ENCODE data around the gene FEM1A.
"Not testable (repeated sequence)": the region's sequence is repeated elsewhere in the genome, so short reads cannot be mapped to it uniquely, and the experiment has no call there.

The FEM1A gene

DNA sequence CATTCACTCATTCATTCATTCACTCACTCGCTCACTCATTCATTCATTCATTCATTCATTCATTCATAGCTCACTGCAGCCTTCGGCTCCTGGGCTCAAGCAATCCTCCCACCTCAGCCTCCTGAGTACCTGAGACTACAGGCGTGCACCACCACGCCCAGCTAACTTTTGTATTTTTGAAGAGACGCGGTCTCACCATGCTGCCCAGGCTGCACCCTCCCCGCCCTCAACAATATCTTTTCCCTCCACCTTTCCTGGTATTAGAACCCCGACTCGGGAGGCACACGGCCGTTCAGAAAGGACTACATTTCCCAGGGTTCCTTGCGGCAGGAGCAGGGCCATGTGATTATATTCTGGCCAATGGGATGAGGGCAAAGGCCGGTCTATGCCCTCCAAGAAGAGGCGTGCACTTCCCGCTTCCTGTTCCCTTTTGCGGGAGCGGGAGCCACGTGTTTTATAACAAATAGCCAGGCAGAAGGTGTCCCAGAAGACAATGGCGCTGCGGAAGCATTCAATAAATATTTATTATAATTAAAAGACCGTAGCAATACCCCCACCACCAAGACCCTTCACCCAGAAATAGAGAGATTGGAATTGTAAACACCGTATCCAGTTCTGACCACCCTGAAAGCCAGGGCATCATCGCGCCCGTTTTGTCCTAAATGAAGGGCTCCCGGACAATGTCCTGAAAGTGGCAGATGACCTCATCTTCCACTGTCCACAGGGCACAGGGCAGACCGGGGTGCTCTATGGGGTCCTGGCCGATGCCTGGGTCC lies 24.1 kb downstream of the FEM1A start:
- FAIRE-seq = peak; percentile 90

GRCh38 chr19:4816202-4816949 lies 24.8 kb downstream of the FEM1A start:
- FAIRE-seq = no peak

GRCh38 chr19:4816950-4817278 lies 25.4 kb downstream of the FEM1A start:
- no peak for FAIRE-seq

DNA sequence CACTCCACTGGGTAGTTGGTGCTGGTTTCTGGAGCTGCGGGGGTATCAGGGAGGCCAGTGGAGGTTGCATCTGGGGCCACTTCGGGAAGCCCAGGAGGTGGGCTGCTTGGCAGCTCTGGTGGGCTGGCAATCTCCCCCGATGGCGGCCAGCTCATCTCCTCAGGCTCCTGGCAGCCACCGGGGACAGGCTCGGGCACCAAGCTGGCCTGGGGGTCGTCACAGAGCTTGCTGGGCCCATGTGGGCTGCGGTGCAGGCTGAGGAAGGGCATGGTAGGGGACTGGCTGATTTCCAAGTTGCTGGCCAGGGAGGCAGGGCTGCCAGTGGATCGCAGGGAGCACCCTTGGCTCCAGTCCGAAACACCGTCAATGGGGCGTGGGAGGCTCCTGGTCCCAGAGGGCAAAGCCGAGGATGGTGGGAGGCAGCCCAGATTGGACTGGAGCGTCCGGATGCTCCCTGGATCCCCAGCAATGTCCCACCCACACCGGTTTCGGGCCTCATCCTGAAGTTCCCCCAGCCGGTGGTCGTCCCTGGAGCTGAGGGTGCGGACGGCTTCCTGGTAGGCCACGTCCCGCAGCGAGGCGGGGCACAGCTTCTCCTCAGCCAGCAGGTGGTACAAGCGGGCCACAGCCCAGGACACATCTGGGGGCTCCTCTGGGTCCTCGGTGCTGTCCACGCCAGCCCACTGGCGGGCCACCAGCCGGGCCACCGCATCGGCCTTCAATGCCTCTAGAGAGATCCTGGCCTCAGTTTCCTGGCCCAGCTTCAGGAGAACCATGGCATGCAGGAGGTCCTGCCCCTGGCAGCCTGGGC lies 26.1 kb downstream of the FEM1A start:
- no peak for FAIRE-seq

- FAIRE-seq = no peak
Measured at GRCh38 chr19:4821265-4821664, 29.7 kb downstream of the FEM1A start.

DNA sequence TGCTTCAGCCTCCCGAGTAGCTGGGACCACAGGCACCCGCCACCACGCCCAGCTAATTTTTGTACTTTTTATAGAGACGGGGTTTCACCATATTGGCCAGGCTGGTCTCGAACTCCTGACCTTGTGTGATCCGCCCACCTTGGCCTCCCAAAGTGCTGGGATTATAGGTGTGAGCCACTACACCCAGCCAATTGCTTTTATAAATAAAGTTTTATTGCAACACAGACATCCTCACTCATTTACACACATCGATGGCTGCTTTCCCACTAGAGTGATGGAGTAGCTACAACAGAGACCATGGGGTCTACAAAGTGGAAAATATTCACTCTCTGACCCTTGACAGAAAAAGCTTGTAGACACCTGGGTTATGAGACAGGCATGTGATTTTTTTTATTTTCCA lies 30.8 kb downstream of the FEM1A start:
- FAIRE-seq = not testable (repeated sequence)

DNA sequence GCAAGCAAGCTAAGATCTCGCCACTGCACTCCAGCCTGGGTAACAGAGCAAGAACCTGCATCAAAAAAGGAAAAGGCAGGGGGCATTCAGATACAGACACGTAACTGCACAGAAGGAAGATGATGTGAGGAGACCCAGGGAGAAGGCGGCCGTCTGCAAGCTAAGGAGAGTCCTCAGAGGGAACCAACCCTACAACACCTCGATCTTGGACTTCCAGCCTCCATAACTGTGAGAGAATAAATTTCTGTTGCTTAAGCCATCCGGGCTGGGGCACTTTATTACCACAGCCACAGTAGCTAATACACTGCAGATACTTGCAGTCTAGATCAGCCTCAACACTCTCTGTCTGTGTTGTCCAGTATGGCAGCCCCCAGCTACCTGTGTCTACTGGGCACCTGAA lies 32.0 kb downstream of the FEM1A start:
- no peak for FAIRE-seq

DNA sequence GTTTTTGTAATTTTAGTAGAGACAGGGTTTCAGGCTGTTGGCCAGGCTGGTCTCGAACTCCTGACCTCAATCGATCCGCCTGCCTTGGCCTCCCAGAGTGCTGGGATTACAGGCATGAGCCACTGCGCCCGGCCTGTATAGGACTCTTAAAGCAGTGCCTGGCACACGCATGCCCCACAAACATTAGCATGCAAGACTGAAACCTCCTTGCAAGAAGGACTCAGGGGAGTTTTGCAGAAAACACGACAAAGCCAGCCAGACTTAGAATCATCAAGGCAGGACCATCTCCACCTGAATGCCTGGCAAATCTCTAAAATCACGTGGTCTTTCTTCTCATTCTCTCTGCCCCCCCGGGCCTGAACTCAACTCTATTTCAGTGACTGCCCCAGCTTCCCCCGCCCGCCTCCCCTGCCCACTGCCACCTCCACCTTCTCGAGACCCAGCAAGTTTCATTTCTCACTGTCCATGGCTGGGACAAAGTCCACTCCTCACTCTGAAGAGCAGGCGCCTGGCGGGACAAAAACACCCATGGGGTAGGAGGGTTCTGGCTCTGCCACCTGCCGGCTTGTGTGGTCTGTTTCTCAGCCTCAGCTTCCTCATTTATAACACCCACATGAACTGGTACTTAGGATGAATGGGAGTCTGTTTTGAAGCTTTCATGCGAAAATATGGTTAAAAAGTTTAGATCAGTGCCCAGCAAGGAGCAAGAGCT lies 37.6 kb downstream of the FEM1A start:
- no peak for FAIRE-seq

DNA sequence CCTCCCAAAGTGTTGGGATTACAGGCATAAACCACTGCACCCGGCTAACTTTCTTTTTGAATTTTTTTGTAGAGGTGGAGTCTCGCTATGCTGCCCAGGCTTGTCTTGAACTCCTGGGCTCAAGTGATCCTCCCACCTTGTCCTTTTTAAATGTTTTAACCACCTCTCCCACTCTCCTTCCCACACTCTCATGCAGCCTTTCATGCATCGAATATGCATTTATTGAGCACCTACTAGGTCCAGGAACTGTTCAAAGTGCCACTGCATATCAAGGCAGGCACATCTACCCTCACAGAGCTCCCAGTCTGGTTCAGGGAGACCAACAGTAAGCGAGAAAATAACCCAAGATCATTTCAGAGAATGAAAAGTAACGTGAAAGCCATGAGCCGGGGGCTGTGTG lies 38.8 kb downstream of the FEM1A start:
- FAIRE-seq = no peak

- FAIRE-seq = no peak
Measured at GRCh38 chr19:4830768-4831265, 39.3 kb downstream of the FEM1A start.

- no peak for FAIRE-seq
Measured at GRCh38 chr19:4831304-4831978, 39.9 kb downstream of the FEM1A start, which contains the start of gene TICAM1. TSS of gene TICAM1 (minus strand) at chr19:4831712. CDS start at chr19:4818377, 13,335 bp downstream.

- not testable (repeated sequence) for FAIRE-seq
Measured at GRCh38 chr19:4831979-4832340, 40.4 kb downstream of the FEM1A start.

GRCh38 chr19:4832776-4833175 lies 41.2 kb downstream of the FEM1A start:
- FAIRE-seq = no peak

DNA sequence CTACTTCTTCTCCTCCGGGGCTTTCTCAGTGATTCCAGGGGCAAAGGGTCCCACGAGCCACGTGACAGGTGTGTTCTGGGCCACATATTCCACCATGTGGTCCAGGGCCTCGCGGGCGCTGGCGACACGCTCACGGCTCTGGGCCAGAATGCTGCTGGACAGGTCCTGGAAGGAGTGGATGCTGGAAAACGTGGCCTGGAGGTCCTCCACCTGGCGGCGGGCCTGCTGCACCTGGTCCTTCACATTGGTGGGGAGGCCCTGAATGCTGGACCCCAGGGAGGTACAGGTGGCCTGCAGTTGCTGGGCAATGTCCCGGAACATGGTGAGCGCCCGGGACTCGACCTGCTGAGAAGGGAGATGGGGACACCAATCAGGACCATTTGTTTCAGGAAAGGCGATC lies 47.7 kb downstream of the FEM1A start:
- FAIRE-seq = no peak

DNA sequence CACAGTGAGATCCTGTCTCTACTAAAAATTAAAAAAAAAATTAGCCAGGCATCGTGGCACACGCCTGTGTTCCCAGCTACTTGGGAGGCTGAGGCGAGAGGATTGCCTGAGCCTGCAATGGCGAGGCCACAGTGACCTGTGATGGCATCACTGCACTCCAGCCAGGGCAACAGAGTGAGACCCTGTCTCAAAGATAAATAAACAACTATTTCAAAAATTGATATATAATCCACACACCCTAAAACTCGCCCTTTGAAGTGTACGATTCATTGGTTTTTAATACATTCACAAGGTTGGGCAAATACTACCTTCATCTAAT lies 52.1 kb downstream of the FEM1A start:
- no peak for FAIRE-seq

- no peak for FAIRE-seq
Measured at GRCh38 chr19:4844348-4845179, 53.0 kb downstream of the FEM1A start.

GRCh38 chr19:4845975-4846374 lies 54.4 kb downstream of the FEM1A start:
- not testable (repeated sequence) for FAIRE-seq

DNA sequence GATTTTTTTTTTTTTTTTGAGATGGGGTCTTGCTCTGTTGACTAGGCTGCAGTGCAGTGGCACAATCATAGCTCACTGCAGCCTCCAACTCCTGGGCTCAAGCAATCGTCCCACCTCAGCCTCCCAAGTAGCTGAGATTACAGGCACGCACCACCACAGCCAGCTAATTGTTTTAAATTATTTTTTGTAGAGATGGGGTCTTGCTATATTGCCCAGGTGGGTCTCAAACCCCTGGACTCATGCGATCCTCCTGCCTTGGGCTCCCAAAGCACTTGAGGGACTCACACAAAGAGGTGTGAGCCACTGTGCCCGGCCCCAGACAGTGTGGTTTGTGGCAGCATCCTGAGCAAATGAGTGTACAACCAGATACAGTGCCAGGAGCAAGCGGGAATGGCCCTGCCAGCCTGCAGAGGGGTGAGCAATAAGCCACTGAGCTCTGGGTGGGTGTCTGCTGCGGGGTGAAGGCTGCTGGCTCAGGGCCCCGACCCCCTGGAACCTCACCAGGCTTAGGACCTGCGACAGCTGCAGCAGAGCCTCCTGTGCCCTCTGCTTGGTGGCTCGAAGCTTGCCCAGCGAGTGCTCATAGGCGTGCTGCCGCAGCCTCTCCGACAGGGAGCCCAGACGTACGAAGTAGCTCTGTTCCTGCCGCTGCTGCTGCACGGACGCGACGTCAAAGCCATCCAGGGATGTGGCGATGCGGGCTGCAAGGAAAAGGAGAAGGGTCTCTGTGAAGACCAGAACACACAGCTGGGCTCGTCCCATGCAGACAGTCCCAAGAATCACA lies 55.8 kb downstream of the FEM1A start:
- FAIRE-seq = no peak

DNA sequence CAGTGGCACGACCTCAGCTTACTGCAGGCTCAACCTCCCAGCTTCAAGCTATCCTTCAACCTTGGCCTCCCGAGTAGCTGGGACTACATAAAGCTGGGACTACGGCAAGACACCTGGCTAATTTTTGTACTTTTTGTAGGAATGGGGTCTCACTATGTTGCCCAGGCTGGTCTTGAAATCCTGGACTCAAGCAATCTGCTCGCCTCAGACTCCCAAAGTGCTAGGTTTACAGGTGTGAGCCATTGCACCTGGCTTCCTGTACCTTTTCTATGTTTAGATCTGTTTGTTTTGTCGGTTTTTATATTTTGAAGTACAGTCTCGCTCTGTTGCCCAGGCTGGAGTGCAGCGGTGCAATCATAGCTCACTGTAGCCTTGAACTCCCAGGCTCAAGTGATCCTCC lies 57.5 kb downstream of the FEM1A start:
- FAIRE-seq = no peak

All from islet of Langerhans (tissue), 1 donor.